Heart right ventricle (tissue), 16 donors: ENCODE measurements around the gene NOX5. TPM values are rescaled to one million over a fixed set of nuclear protein-coding genes. Genes with fewer than 3 reads are reported as not detected.

Source experiments
- ATAC-seq, 8 donors: fragments of 200-7000 bp; cut with Tn5 transposase; one replicate each; pipeline ENCODE4 v1.9.1; 2020; ENCODE audit warnings: mild to moderate bottlenecking in 8 of 8, moderate library complexity in 8 of 8, moderate number of reproducible peaks in 1 of 8
- DNase-seq, 2 donors: peaks; one replicate each; pipeline ENCODE4 v3.0.0-alpha.2; 2020
- H3K27ac ChIP-seq, 10 donors: fragments of 200-600 bp; sonication (generic) in 2 of 10; one replicate each; pipeline versions ENCODE4 v1.5.0 to v1.8.0; 2020 to 2022; ENCODE audit warnings: mild to moderate bottlenecking in 3 of 10
- H3K27me3 ChIP-seq, 7 donors: fragments of 200-600 bp; one replicate each; pipeline ENCODE4 v1.8.0; 2021 to 2022; ENCODE audit warnings: mild to moderate bottlenecking in 2 of 7
- H3K36me3 ChIP-seq, 9 donors: fragments of 200-600 bp; sonication (generic) in 1 of 9; one replicate each; pipeline versions ENCODE4 v1.5.0 to v1.8.0; 2020 to 2022; ENCODE audit warnings: mild to moderate bottlenecking in 2 of 9
- H3K4me1 ChIP-seq, 9 donors: fragments of 200-600 bp; sonication (generic) in 1 of 9; one replicate each; pipeline versions ENCODE4 v1.5.0 to v1.8.0; 2020 to 2022; ENCODE audit warnings: mild to moderate bottlenecking in 4 of 9
- H3K4me3 ChIP-seq, 10 donors: fragments of 200-600 bp; sonication (generic) in 2 of 10; one replicate each; pipeline versions ENCODE4 v1.5.0 to v1.8.0; 2020 to 2022; ENCODE audit warnings: mild to moderate bottlenecking in 7 of 10, moderate library complexity in 2 of 10
- H3K9me3 ChIP-seq, 11 donors: fragments of 200-600 bp in 10 of 11; sonication (generic) in 2 of 11; one replicate each; pipeline versions ENCODE4 v1.5.0 to v1.8.0; 2013 to 2022; ENCODE audit warnings: mild to moderate bottlenecking in 2 of 11, control low read depth in 1 of 11, moderate library complexity in 1 of 11
- WGBS, 2 donors: extraction: QIAGEN DNeasy Blood & Tissue Kit; methylation state at CpG; one replicate each; pipeline ENCODE4 v1.1.7; 2013; ENCODE audit warnings: inconsistent platforms in 1 of 2; 5-methylcytosine and 5-hydroxymethylcytosine counted together
- intact Hi-C, 10 donors: fragments of 100-400 bp; cut with DNase I; formaldehyde crosslinking; loops; one replicate each; pipeline versions ENCODE4 v1.11.1 to v1.14.2; 2022
- polyA plus RNA-seq, 2 donors: library from polyadenylated mRNA; stranded (reverse); fragments of 200-250 nt; gene quantifications; one replicate each; pipeline ENCODE4 v1.2.3, GENCODE V29; 2013
- total RNA-seq, 10 donors: library from RNA; stranded (reverse); fragmentation: NEBNext Ultra II Directional in 3 of 10; extraction: Animal tissue kit (Norgen Biotek cat#: 25700) in 3 of 10; gene quantifications; one replicate each; pipeline versions ENCODE4 v1.2.1 to v1.2.4, GENCODE V29; 2021 to 2023
- TF ChIP-seq, protein P1 (sequence below), 9 donors: fragments of 200-600 bp; sonication (generic) in 2 of 9; IDR thresholded peaks; one replicate each; pipeline versions ENCODE4 v1.5.0 to v1.8.0; 2021 to 2022; ENCODE audit warnings: antibody characterized with exemption in 9 of 9, mild to moderate bottlenecking in 5 of 9, moderate library complexity in 1 of 9
- donor health status: Arrhythmogenic right ventricular cardiomyopathy.
- donor health status: ischemic (EF 13 %, LVEDD 7.1; RV severe dilation, severe dysfunction).
- donor health status: healthy with polysubstance abuse.
- donor health status: DM: no; HTN: yes; CAD: no.
- donor health status: DM: no; HTN: no; CAD: no.
- donor health status: ischemic (EF 25% LVEDD 6.9; RV normal size, moderate dysfunction).
- donor health status: ischemic (EF 25% LVEDD 5.7; RV mildly dilated, moderate dysfunction).
- donor health status: healthy.
- donor health status: DM: yes; HTN: yes; CAD: no.
- donor health status: Ischemic cardiomyopathy.
- donor health status: ischemic (EF 35%, LVEDD 5.7; RV mildly dilated, moderate dysfunction).
- donor health status: nonischemic (EF 11% LVEDD 7.7; RV severe dilation, severe dysfunction).
- donor health status: DM: yes; HTN: yes; CAD: no.
- donor health status: PGD.
- donor health status: ischemic (EF 29% LVEDD 5.4; RV normal size, mild dysfunction).
- donor health status: nonischemic (EF 23%, LVEDD 6.1; RV moderate dilation, normal function).

The NOX5 gene
- total and polyA plus RNA-seq, 12 donors: 0.06 to 0.37 (median 0.18) TPM; not detected in 4

DNA sequence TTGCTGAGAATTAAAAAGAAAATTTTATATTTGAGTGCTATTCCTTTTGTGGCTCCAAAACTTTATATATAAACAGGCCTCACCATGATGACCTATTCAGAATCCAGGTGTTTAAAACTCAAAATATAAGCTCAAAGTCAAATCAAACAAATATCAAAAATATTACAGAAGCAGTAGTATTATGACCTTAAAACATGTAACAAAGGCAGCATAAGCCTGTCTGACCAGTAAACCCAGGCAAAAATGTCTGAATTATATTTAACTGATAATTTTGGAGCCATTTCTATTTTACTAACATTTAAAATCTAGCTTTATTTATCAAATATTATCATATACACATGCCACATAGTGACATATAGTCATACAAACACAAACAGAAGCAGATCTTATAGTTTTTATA is 6.4 kb upstream of the NOX5 start:
- H3K27me3 ChIP-seq: no peaks in the 10 kb centered on the region
- intact Hi-C loops: no loop called here
- H3K9me3 ChIP-seq: peaks cover 0 to 33% (median 19%) of the 10 kb centered on the region in 11 donors
- H3K4me1 ChIP-seq: no peaks in the 10 kb centered on the region
- H3K36me3 ChIP-seq: no peaks in the 10 kb centered on the region
- no peak for ATAC-seq
- DNase-seq: no peak
- H3K27ac ChIP-seq: no peak overlapping the region
- H3K4me3 ChIP-seq: no peak overlapping the region
- TF ChIP-seq, protein P1, sequence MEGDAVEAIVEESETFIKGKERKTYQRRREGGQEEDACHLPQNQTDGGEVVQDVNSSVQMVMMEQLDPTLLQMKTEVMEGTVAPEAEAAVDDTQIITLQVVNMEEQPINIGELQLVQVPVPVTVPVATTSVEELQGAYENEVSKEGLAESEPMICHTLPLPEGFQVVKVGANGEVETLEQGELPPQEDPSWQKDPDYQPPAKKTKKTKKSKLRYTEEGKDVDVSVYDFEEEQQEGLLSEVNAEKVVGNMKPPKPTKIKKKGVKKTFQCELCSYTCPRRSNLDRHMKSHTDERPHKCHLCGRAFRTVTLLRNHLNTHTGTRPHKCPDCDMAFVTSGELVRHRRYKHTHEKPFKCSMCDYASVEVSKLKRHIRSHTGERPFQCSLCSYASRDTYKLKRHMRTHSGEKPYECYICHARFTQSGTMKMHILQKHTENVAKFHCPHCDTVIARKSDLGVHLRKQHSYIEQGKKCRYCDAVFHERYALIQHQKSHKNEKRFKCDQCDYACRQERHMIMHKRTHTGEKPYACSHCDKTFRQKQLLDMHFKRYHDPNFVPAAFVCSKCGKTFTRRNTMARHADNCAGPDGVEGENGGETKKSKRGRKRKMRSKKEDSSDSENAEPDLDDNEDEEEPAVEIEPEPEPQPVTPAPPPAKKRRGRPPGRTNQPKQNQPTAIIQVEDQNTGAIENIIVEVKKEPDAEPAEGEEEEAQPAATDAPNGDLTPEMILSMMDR (IDR thresholded peaks at IDR 0.05): no peak

DNA sequence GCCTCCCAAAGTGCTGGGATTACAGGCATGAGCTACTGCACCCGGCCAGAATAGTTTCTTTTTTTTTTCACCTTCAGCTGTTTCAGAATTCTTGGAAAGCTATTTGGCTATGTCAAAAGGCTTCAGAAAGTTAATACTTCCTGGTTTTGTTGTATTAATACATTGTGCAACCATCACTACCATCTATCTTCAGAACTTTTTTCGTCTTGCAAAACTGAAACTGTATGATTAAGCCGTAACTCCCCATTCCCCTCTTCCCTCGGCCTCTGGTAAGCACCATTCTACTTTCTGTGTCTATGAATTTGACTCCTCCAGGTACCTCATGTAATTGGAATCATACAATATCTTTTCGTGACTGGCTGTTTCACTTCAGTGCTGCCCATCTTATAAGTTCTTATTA is 5.2 kb upstream of the NOX5 start:
- no peak overlapping the region for H3K27ac ChIP-seq
- ATAC-seq (no peak), DNase-seq (no peak)
- intact Hi-C loops: no loop called here
- no peaks in the 10 kb centered on the region for H3K36me3 ChIP-seq
- H3K27me3 ChIP-seq: no peaks in the 10 kb centered on the region
- TF ChIP-seq, protein P1 (IDR thresholded peaks at IDR 0.05): no peak
- H3K9me3 ChIP-seq: peaks cover 0 to 33% (median 19%) of the 10 kb centered on the region in 11 donors
- H3K4me3 ChIP-seq: no peak overlapping the region
- no peaks in the 10 kb centered on the region for H3K4me1 ChIP-seq
- 88 to 93% methylated on average over 5 of the region's 5 CpGs for WGBS, 2 donors

DNA sequence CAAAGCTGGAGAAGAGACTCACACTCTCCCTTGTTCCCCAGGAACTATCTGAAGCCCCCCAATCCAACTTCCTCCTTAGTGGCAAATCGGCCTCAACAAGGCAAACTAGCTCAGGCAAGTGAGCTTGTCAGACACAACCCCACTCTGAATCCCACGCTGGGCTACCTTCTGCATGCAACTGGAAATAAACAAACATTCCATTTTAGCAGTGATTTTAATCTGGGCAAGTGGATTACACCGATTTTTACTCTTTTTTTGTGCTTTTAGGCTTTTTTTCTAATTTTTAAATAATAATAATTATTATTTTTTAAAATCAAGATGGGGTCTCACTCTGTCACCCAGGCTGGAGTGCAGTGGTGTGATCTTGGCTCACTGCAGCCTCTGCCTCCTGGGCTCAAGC is 2.9 kb upstream of the NOX5 start:
- no peak overlapping the region for H3K4me3 ChIP-seq
- H3K27me3 ChIP-seq: no peaks in the 10 kb centered on the region
- no peaks in the 10 kb centered on the region for H3K4me1 ChIP-seq
- H3K27ac ChIP-seq: no peak overlapping the region
- intact Hi-C loops: no loop called here
- WGBS, 2 donors: 88 to 91% methylated on average over 3 of the region's 3 CpGs
- no peak for ATAC-seq
- DNase-seq: no peak
- no peaks in the 10 kb centered on the region for H3K36me3 ChIP-seq
- H3K9me3 ChIP-seq: peaks cover 0 to 33% (median 19%) of the 10 kb centered on the region in 11 donors
- TF ChIP-seq, protein P1 (IDR thresholded peaks at IDR 0.05): no peak

DNA sequence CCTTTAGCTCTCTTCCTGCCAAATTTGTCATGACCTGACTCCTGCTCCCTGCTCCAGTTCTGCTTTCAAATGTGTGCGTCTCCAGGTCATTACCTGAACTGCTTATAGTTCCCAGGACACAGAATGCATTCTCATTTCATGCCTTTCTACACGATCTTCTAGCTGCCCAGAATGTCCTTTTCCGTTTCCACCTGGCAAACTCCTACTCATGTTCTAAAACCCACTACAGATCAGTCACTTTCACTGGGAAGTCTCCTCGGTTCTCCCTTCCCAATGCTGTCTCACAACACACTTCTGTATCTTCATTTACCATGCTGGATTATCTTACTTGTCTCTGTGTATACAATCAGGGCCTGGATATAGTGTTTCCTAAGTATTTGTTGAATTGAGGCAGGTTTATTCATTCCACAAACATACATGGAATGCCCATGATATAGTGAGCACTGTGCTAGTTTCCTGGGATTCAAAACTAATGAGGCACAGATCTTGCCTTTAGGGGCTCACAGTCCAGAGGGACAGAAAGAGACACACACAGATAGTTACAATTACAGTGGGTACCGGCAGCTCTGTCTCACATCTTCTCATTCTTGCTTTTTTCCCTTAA is 1.6 kb upstream of the NOX5 start:
- intact Hi-C loops: no loop called here

More for the DNA sequence above, 1.6 kb upstream of the NOX5 start:
- Histone ChIP-seq H3K4me3 (no peak overlapping the region), H3K36me3 (no peaks in the 10 kb centered on the region), H3K4me1 (no peaks in the 10 kb centered on the region), H3K27ac (no peak overlapping the region), H3K27me3 (no peaks in the 10 kb centered on the region), H3K9me3 (peaks cover 0 to 22% (median 12%) of the 10 kb centered on the region in 11 donors)
- TF ChIP-seq, protein P1 (IDR thresholded peaks at IDR 0.05): no peak
- 86 to 88% methylated on average over 5 of the region's 5 CpGs for WGBS, 2 donors
- ATAC-seq: no peak
- no peak for DNase-seq
